Cardiac muscle cell (in vitro differentiated cells and primary cell): ENCODE results near the gene CADM4. TPM values are rescaled to one million over a fixed set of nuclear protein-coding genes. Genes with fewer than 3 reads are reported as not detected.
A peak's percentile ranks its signal among the peaks of the same experiment; 100 is the strongest.

Experiments
- DNase-seq, 2 donors: peaks; one replicate each; pipeline versions ENCODE4 v3.0.0 to v3.0.0-alpha.2; 2010 to 2017; ENCODE audit warnings: low read depth in 1 of 2, low spot score in 1 of 2
- H3K27ac ChIP-seq: fragments of 200-600 bp; sonication (generic); 2 replicates; pipeline ENCODE4 v1.5.1; 2016
- H3K27me3 ChIP-seq: fragments of 200-600 bp; sonication (generic); 2 replicates; pipeline ENCODE4 v1.6.0; 2016; ENCODE audit warnings: control low read depth
- H3K36me3 ChIP-seq: fragments of 200-600 bp; sonication (generic); 2 replicates; pipeline ENCODE4 v1.5.1; 2016; ENCODE audit warnings: control low read depth
- H3K4me1 ChIP-seq: fragments of 200-600 bp; sonication (generic); 2 replicates; pipeline ENCODE4 v1.8.1; 2017; ENCODE audit warnings: low read depth, mild to moderate bottlenecking, mixed run types
- H3K4me3 ChIP-seq: fragments of 200-600 bp; sonication (generic); 2 replicates; pipeline ENCODE4 v1.5.1; 2016; ENCODE audit warnings: mild to moderate bottlenecking
- H3K9me3 ChIP-seq: fragments of 200-600 bp; sonication (generic); 2 replicates; pipeline ENCODE4 v1.5.1; 2017; ENCODE audit warnings: low read depth, mild to moderate bottlenecking, control low read depth
- polyA plus RNA-seq: library from polyadenylated mRNA; unstranded; fragments of >200 nt; fragmentation: Nextera tagmentation; extraction: Ambion mirVana; gene quantifications from 2 replicates; pipeline ENCODE4 v1.2.1, GENCODE V29; 2016
- total RNA-seq: library from RNA; depleted of rRNA; stranded (reverse); fragments of >200 nt; gene quantifications from 2 replicates; pipeline ENCODE4 v1.2.3, GENCODE V29; 2016
- TF ChIP-seq, protein P1 (sequence below): IDR thresholded peaks from 2 replicates; pipeline ENCODE4 v1.5.1; 2012; ENCODE audit warnings: low read depth, mild to moderate bottlenecking, low read length

CADM4 gene
- total and polyA plus RNA-seq, 2 experiments from 2014 or later, result 12.3 to 40.5 TPM

GRCh38 chr19:43624933-43625332 is 14.7 kb downstream of the CADM4 start:
- H3K27ac ChIP-seq, result no peak overlapping the region
- no peaks in the 10 kb centered on the region for H3K27me3 ChIP-seq
- no peak overlapping the region for H3K4me3 ChIP-seq
- no peaks in the 10 kb centered on the region for H3K9me3 ChIP-seq
- TF ChIP-seq, protein P1, sequence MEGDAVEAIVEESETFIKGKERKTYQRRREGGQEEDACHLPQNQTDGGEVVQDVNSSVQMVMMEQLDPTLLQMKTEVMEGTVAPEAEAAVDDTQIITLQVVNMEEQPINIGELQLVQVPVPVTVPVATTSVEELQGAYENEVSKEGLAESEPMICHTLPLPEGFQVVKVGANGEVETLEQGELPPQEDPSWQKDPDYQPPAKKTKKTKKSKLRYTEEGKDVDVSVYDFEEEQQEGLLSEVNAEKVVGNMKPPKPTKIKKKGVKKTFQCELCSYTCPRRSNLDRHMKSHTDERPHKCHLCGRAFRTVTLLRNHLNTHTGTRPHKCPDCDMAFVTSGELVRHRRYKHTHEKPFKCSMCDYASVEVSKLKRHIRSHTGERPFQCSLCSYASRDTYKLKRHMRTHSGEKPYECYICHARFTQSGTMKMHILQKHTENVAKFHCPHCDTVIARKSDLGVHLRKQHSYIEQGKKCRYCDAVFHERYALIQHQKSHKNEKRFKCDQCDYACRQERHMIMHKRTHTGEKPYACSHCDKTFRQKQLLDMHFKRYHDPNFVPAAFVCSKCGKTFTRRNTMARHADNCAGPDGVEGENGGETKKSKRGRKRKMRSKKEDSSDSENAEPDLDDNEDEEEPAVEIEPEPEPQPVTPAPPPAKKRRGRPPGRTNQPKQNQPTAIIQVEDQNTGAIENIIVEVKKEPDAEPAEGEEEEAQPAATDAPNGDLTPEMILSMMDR, result peak; percentile 25
- DNase-seq, result peak; percentile 57 to 62
- H3K36me3 ChIP-seq, result peaks cover 3% of the 10 kb centered on the region
- peaks cover 4% of the 10 kb centered on the region for H3K4me1 ChIP-seq

DNA sequence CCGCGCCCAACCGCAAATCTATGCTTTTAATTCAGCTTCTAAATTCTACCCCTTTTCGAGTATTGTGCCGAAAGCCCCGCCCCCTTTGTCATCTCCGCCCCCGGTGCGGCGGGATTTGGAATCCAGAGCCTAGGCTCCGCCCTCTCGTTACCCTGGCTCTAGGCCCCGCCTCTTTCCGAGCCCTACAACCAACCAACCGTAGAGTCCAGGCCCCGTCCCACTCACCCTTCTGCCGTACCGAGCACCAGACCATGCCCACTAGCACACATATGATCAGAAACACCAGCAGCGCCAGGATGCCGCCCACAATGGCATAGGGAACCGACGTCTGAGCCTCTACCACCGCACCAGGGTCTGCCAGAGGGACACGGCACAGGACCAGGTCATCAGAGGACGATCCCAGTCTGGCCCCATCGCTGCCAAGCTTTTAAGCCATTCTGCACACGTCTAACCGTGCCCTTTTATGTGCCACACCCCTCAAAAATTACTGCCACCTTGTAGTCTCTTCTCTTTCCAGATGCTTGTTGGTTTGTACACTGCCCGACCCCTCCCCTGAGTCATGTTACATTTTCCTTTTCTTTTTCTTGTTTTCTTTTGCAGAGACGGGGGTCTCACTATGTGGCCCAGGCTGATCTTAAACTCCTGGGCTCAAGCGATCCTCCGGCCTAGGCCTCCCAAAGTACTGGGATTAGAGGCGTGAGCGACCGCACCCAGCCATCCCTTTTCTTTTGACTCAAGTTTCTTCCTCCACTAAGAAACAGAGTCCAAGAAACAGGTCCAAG is 15.6 kb downstream of the CADM4 start:
- DNase-seq, result no peak

DNA sequence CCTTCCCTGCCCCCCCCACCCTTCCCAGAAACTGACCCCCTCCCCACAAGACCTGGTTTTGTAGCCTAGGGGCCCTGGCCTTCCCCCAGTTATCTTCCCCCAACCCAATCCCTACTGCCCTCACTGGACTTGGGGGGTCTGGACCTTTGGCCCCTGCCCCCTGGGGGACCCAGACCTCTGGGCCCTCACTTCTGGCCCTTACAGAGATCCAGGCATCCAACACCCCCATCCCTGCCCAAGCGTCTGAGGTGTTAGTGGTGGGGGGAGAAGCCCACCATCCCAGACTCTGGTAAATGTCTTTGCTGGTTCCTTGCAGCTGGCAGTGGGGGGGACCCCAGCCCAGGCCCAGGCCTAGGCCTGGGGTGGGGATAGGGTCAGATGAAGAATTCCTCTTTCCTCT is 16.7 kb downstream of the CADM4 start:
- Histone ChIP-seq H3K36me3 (peaks cover 3% of the 10 kb centered on the region), H3K27ac (no peak overlapping the region), H3K9me3 (no peaks in the 10 kb centered on the region), H3K27me3 (no peaks in the 10 kb centered on the region), H3K4me1 (peaks cover 4% of the 10 kb centered on the region), H3K4me3 (no peak overlapping the region)
- TF ChIP-seq, protein P1, result no peak
- DNase-seq, result no peak

More for the DNA sequence above, 15.6 kb downstream of the CADM4 start:
- H3K27ac ChIP-seq, result no peak overlapping the region
- no peak overlapping the region for H3K4me3 ChIP-seq
- H3K4me1 ChIP-seq, result peaks cover 4% of the 10 kb centered on the region
- H3K36me3 ChIP-seq, result peaks cover 3% of the 10 kb centered on the region
- no peaks in the 10 kb centered on the region for H3K27me3 ChIP-seq
- TF ChIP-seq, protein P1, result no peak
- no peaks in the 10 kb centered on the region for H3K9me3 ChIP-seq

DNA sequence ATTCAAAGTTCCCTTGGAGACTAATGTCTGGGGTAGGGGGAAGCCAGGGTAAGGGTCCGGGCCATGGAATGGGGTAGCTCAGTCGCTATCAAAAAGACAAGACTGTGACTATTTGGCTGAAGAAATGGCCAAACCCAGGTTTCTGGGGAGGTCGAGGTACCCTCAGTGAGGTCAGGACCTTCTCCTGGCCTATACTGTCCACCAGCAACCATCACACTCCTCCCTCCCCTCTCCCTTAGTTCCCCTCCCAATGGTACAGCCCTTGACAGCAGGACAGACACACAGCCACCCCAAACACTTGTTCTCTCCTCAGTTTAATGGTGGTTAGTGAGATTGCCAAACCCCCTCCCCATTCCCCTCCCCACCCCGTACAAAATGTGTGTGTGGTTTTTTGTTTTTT is 17.6 kb downstream of the CADM4 start:
- peaks cover 4% of the 10 kb centered on the region for H3K4me1 ChIP-seq
- peaks cover 3% of the 10 kb centered on the region for H3K36me3 ChIP-seq
- no peak overlapping the region for H3K27ac ChIP-seq
- H3K27me3 ChIP-seq, result no peaks in the 10 kb centered on the region
- no peak overlapping the region for H3K4me3 ChIP-seq
- no peaks in the 10 kb centered on the region for H3K9me3 ChIP-seq
- TF ChIP-seq, protein P1, result no peak
- DNase-seq, result no peak

DNA sequence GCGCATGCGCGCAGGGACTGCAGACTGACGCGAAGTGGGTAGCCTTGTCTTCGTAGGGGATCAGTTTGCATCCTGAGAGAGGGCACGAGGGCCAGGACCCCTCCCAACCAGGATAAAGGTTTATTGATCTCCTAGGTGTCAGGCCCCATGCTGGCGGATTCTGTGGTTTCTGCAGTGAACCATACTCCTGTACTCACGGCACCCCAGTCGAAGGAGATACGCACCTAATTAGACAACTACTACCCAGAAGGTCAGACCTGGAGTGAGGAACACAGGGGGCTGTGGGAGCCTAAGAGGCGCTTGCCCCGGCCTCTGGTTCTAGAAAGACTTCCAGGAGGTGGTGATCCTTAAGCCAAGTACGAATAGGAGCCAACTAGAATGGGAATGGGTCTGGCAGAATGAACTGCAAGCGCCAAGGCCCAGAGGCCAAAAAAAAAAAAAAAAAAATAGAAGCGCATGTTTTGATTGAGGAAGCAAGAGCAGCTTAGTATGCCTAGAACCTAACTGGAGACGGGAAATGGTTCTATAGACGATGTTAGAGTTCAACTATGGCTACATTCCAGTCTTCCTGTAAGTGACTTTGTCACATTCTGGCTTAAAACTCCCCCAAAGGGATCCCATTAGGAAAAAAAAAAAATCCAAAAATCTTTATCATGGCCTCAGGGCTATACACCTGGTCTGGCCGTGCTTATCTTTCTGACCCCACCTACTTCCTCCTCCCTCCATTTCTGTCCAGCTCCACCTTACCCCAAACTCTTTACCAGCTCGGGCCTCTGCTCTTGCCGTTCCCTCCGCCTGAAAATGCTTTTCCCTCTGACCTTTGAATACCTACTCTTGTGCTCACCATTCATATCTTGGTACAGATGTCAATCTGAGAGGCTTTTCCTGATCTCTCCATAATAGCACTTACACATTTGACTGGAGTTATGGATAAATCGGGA is 19.3 kb downstream of the CADM4 start:
- peaks cover 3% of the 10 kb centered on the region for H3K36me3 ChIP-seq
- H3K4me3 ChIP-seq, result peak overlapping the region; percentile 56
- TF ChIP-seq, protein P1, result no peak
- H3K27me3 ChIP-seq, result no peaks in the 10 kb centered on the region
- H3K27ac ChIP-seq, result peak overlapping the region; percentile 92
- no peak for DNase-seq
- H3K4me1 ChIP-seq, result peaks cover 4% of the 10 kb centered on the region
- H3K9me3 ChIP-seq, result no peaks in the 10 kb centered on the region
